DOHH2 (cell line): Measurements from ENCODE around the gene CORO2B.

Experiments used
- EZH2phosphoT487 ChIP-seq: fragments of 200-600 bp; sonication (generic); IDR thresholded peaks from 2 replicates; pipeline ENCODE4 v1.6.1; 2017; ENCODE audit warnings: borderline replicate concordance, mild to moderate bottlenecking, antibody characterized with exemption, low read length, moderate library complexity, mixed read lengths
- TF ChIP-seq, protein P1 (sequence below): fragments of 200-600 bp; sonication (generic); IDR thresholded peaks from one replicate; pipeline ENCODE4 v1.5.1; 2014; ENCODE audit warnings: antibody characterized with exemption, mild to moderate bottlenecking, low read depth, low read length; ENCODE audit not compliant: poor library complexity, severe bottlenecking

DNA sequence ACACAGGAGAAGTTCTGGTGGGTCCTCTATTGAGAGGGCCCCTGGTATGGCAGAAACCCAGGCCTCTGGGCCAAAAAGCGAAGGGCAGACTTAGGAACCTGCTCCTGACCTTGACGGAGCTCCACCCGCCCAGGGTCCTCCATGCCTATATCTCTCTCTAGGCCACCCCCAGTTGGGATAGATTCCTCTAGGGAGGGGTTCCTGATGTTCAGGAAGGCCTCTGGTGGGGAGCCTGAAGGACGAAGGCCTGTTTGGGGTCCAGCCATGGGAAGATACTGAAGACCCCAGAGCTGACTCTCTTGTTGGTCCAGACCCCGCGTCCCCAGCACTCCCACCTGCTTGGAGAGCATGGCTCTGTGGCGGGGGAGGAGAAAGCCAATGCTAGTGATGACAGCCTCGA lies 104.2 kb downstream of the CORO2B start:
- TF ChIP-seq, protein P1, sequence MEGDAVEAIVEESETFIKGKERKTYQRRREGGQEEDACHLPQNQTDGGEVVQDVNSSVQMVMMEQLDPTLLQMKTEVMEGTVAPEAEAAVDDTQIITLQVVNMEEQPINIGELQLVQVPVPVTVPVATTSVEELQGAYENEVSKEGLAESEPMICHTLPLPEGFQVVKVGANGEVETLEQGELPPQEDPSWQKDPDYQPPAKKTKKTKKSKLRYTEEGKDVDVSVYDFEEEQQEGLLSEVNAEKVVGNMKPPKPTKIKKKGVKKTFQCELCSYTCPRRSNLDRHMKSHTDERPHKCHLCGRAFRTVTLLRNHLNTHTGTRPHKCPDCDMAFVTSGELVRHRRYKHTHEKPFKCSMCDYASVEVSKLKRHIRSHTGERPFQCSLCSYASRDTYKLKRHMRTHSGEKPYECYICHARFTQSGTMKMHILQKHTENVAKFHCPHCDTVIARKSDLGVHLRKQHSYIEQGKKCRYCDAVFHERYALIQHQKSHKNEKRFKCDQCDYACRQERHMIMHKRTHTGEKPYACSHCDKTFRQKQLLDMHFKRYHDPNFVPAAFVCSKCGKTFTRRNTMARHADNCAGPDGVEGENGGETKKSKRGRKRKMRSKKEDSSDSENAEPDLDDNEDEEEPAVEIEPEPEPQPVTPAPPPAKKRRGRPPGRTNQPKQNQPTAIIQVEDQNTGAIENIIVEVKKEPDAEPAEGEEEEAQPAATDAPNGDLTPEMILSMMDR = no peak
- no peak for TF ChIP-seq EZH2phosphoT487
